Activated CD8-positive, alpha-beta memory T cell treated with anti-CD3 and anti-CD28 coated beads for 36 hours (primary cell): ENCODE data around the gene ADARB1. TPM values are rescaled to one million over a fixed set of nuclear protein-coding genes. Genes with fewer than 3 reads are reported as not detected.

Experiments
- CTCF ChIA-PET: fragments of 350-600 bp; sonication (Branson Sonifier 250); formaldehyde crosslinking; loops from one replicate; lab custom pipeline; 2021; ENCODE audit warnings: antibody characterized with exemption; lab: Charles Lee
- POLR2A ChIA-PET: fragments of 350-600 bp; sonication (Branson Sonifier 250); formaldehyde crosslinking; loops from one replicate; lab custom pipeline; 2021; ENCODE audit warnings: antibody characterized with exemption; lab: Charles Lee
- total RNA-seq, 2 experiments: library from RNA; stranded (reverse); gene quantifications; one replicate each; pipeline ENCODE4 v1.2.3, GENCODE V29; 2021

ADARB1 gene
- total RNA-seq, 2 experiments from 2014 or later = 34.9 to 35.4 TPM

GRCh38 chr21:45217010-45217409, 142.6 kb downstream of the ADARB1 start:
- CTCF ChIA-PET = interaction anchor here (1.7 kb wide), 1 partner anchor 48 kb away, joined by 3 read pairs; no protein-coding TSS in a partner anchor
- POLR2A ChIA-PET = no interaction called here

GRCh38 chr21:45219517-45219916, 145.1 kb downstream of the ADARB1 start:
- ChIA-PET CTCF (no interaction called here), POLR2A (no interaction called here)

- POLR2A ChIA-PET = no interaction called here
- CTCF ChIA-PET = no interaction called here
Measured at GRCh38 chr21:45220071-45220481, 145.7 kb downstream of the ADARB1 start.

GRCh38 chr21:45220714-45221490, 146.5 kb downstream of the ADARB1 start:
- ChIA-PET CTCF (no interaction called here), POLR2A (no interaction called here)

- ChIA-PET CTCF (no interaction called here), POLR2A (no interaction called here)
Measured at GRCh38 chr21:45222001-45222400, 147.6 kb downstream of the ADARB1 start.

- CTCF ChIA-PET = interaction anchor here (1.4 kb wide), 1 partner anchor 16 kb away, joined by 3 read pairs; no protein-coding TSS in a partner anchor
- POLR2A ChIA-PET = interaction anchor here (0.6 kb wide), 1 partner anchor 26 kb away, joined by 3 read pairs; no protein-coding TSS in a partner anchor
Measured at GRCh38 chr21:45223236-45224185, 149.1 kb downstream of the ADARB1 start.

GRCh38 chr21:45224189-45224938, 150.0 kb downstream of the ADARB1 start:
- CTCF ChIA-PET = interaction anchor here (1.4 kb wide), 1 partner anchor 17 kb away, joined by 3 read pairs; no protein-coding TSS in a partner anchor
- POLR2A ChIA-PET = interaction anchor here (0.6 kb wide), 2 partner anchors 25 to 62 kb away, joined by 3 read pairs; no protein-coding TSS in a partner anchor

- CTCF ChIA-PET = interaction anchor here (1.4 kb wide), 1 partner anchor 17 kb away, joined by 3 read pairs; no protein-coding TSS in a partner anchor
- POLR2A ChIA-PET = interaction anchor here (0.6 kb wide), 1 partner anchor 61 kb away, joined by 3 read pairs; no protein-coding TSS in a partner anchor
Measured at GRCh38 chr21:45225041-45225740, 150.8 kb downstream of the ADARB1 start.

- CTCF ChIA-PET = interaction anchor here (0.5 to 1.4 kb wide), 2 partner anchors 85 to 527 kb away, joined by 3 to 4 read pairs; no protein-coding TSS in a partner anchor
- POLR2A ChIA-PET = no interaction called here
Measured at GRCh38 chr21:45225741-45226327, 151.5 kb downstream of the ADARB1 start.

- ChIA-PET CTCF (interaction anchor here (0.5 to 1.4 kb wide), 2 partner anchors 86 to 526 kb away, joined by 3 to 4 read pairs; no protein-coding TSS in a partner anchor), POLR2A (interaction anchor here (1.2 kb wide), 1 partner anchor 257 kb away, joined by 3 read pairs; no protein-coding TSS in a partner anchor)
Measured at GRCh38 chr21:45226540-45227326, 152.4 kb downstream of the ADARB1 start.

GRCh38 chr21:45227735-45228134, 153.4 kb downstream of the ADARB1 start:
- CTCF ChIA-PET = interaction anchor here (1.0 to 1.1 kb wide), 2 partner anchors 65 to 89 kb away, joined by 4 to 5 read pairs; no protein-coding TSS in a partner anchor
- POLR2A ChIA-PET = interaction anchor here (1.0 to 1.5 kb wide), 3 partner anchors 57 to 256 kb away, joined by 3 to 4 read pairs (median 3); no protein-coding TSS in a partner anchor

GRCh38 chr21:45228171-45228641, 153.8 kb downstream of the ADARB1 start:
- POLR2A ChIA-PET = interaction anchor here (1.0 to 1.5 kb wide), 3 partner anchors 56 to 255 kb away, joined by 3 to 4 read pairs (median 3); no protein-coding TSS in a partner anchor

GRCh38 chr21:45228656-45229240, 154.4 kb downstream of the ADARB1 start:
- POLR2A ChIA-PET = interaction anchor here (1.0 to 1.5 kb wide), 2 partner anchors 56 to 76 kb away, joined by 3 to 4 read pairs; no protein-coding TSS in a partner anchor
- CTCF ChIA-PET = no interaction called here

More at GRCh38 chr21:45228171-45228641, 153.8 kb downstream of the ADARB1 start:
- CTCF ChIA-PET = interaction anchor here (1.0 to 1.1 kb wide), 2 partner anchors 65 to 90 kb away, joined by 4 to 5 read pairs; no protein-coding TSS in a partner anchor

- ChIA-PET CTCF (no interaction called here), POLR2A (no interaction called here)
Measured at GRCh38 chr21:45231705-45232104, 157.3 kb downstream of the ADARB1 start.

GRCh38 chr21:45234127-45234526, 159.7 kb downstream of the ADARB1 start:
- ChIA-PET CTCF (no interaction called here), POLR2A (no interaction called here)

- POLR2A ChIA-PET = no interaction called here
- CTCF ChIA-PET = no interaction called here
Measured at GRCh38 chr21:45234965-45235364, 160.6 kb downstream of the ADARB1 start.
